DOHH2 (cell line): ENCODE results near the gene LATS1.

Experiments
- H3F3A ChIP-seq: fragments of 200-600 bp; sonication (generic), shearing (Covaris generic); 2 replicates; pipeline ENCODE4 v1.6.0; 2016; ENCODE audit warnings: antibody characterized with exemption, mild to moderate bottlenecking; ENCODE audit not compliant: control insufficient read depth, insufficient read depth
- H3K27ac ChIP-seq: fragments of 200-600 bp; sonication (generic); 2 replicates; pipeline ENCODE4 v1.5.1; 2014; ENCODE audit warnings: low read depth, mild to moderate bottlenecking, low read length, moderate library complexity
- H3K27me3 ChIP-seq: fragments of 200-600 bp; sonication (generic); 2 replicates; pipeline ENCODE4 v1.6.1; 2014; ENCODE audit warnings: mild to moderate bottlenecking, low read length, mixed read lengths; ENCODE audit not compliant: control insufficient read depth
- H3K36me3 ChIP-seq: fragments of 200-600 bp; sonication (generic); 2 replicates; pipeline ENCODE4 v1.6.1; 2014; ENCODE audit warnings: mild to moderate bottlenecking, low read length, moderate library complexity, mixed read lengths; ENCODE audit not compliant: control insufficient read depth
- H3K4me1 ChIP-seq: fragments of 200-600 bp; sonication (generic); 2 replicates; pipeline ENCODE4 v1.6.1; 2014; ENCODE audit warnings: mild to moderate bottlenecking, low read length, mixed read lengths; ENCODE audit not compliant: control insufficient read depth
- H3K4me2 ChIP-seq: fragments of 200-600 bp; sonication (generic); 2 replicates; pipeline ENCODE4 v1.6.0; 2014; ENCODE audit warnings: mild to moderate bottlenecking, low read length, moderate library complexity
- H3K4me3 ChIP-seq: fragments of 200-600 bp; sonication (generic); 2 replicates; pipeline ENCODE4 v1.5.1; 2014; ENCODE audit warnings: mild to moderate bottlenecking, low read length, mixed read lengths
- H3K79me2 ChIP-seq: fragments of 200-600 bp; sonication (generic); 2 replicates; pipeline ENCODE4 v1.6.1; 2014; ENCODE audit warnings: mild to moderate bottlenecking, low read length, mixed read lengths; ENCODE audit not compliant: control insufficient read depth
- H3K9me2 ChIP-seq: fragments of 200-600 bp; sonication (generic); replicated peaks from 2 replicates; pipeline ENCODE4 v1.6.1; 2014; ENCODE audit warnings: mild to moderate bottlenecking, low read length, mixed read lengths; ENCODE audit not compliant: control insufficient read depth
- H3K9me3 ChIP-seq: fragments of 200-600 bp; sonication (generic); 2 replicates; pipeline ENCODE4 v1.6.1; 2014; ENCODE audit warnings: antibody characterized with exemption, low read length, mixed read lengths; ENCODE audit not compliant: control insufficient read depth, insufficient read depth
- H4K20me1 ChIP-seq: fragments of 200-600 bp; sonication (generic); 2 replicates; pipeline ENCODE4 v1.6.0; 2014; ENCODE audit warnings: low read depth, mild to moderate bottlenecking, antibody characterized with exemption, low read length, moderate library complexity; ENCODE audit not compliant: control insufficient read depth, insufficient read depth
- EZH2phosphoT487 ChIP-seq: fragments of 200-600 bp; sonication (generic); IDR thresholded peaks from 2 replicates; pipeline ENCODE4 v1.6.1; 2017; ENCODE audit warnings: borderline replicate concordance, mild to moderate bottlenecking, antibody characterized with exemption, low read length, moderate library complexity, mixed read lengths
- TF ChIP-seq, protein P1 (sequence below): fragments of 200-600 bp; sonication (generic); IDR thresholded peaks from one replicate; pipeline ENCODE4 v1.5.1; 2014; ENCODE audit warnings: antibody characterized with exemption, mild to moderate bottlenecking, low read depth, low read length; ENCODE audit not compliant: poor library complexity, severe bottlenecking

The LATS1 gene

DNA sequence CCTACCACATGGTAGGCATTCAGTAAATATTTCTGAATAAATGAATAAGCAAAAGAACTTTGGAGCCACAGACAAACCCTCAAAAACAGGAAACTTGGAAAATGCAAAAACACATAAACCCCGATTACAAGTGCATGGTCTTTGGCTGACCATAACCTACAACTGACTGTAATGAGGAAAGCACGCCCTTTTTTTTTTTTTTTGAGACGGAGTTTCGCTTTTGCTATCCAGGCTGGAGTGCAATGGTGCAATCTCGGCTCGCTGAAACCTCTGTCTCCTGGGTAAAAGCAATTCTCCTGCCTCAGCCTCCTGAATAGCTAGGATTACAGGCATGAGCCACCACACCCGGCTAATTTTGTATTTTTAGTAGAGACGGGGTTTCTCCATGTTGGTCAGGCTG lies 11.9 kb upstream of the LATS1 start:
- H4K20me1 ChIP-seq, result no peaks in the 10 kb centered on the region
- peaks cover 80% of the 10 kb centered on the region for H3K36me3 ChIP-seq
- H3K4me3 ChIP-seq, result no peak overlapping the region
- H3K27ac ChIP-seq, result no peak overlapping the region
- no peaks in the 10 kb centered on the region for H3K9me3 ChIP-seq
- H3K9me2 ChIP-seq, result no peaks in the 10 kb centered on the region
- no peak overlapping the region for H3K4me2 ChIP-seq
- H3F3A ChIP-seq, result peaks cover 12% of the 10 kb centered on the region; the same call in 1 of the 2 replicates
- H3K27me3 ChIP-seq, result no peaks in the 10 kb centered on the region
- TF ChIP-seq, protein P1, sequence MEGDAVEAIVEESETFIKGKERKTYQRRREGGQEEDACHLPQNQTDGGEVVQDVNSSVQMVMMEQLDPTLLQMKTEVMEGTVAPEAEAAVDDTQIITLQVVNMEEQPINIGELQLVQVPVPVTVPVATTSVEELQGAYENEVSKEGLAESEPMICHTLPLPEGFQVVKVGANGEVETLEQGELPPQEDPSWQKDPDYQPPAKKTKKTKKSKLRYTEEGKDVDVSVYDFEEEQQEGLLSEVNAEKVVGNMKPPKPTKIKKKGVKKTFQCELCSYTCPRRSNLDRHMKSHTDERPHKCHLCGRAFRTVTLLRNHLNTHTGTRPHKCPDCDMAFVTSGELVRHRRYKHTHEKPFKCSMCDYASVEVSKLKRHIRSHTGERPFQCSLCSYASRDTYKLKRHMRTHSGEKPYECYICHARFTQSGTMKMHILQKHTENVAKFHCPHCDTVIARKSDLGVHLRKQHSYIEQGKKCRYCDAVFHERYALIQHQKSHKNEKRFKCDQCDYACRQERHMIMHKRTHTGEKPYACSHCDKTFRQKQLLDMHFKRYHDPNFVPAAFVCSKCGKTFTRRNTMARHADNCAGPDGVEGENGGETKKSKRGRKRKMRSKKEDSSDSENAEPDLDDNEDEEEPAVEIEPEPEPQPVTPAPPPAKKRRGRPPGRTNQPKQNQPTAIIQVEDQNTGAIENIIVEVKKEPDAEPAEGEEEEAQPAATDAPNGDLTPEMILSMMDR, result no peak
- no peaks in the 10 kb centered on the region for H3K79me2 ChIP-seq
- no peaks in the 10 kb centered on the region for H3K4me1 ChIP-seq

DNA sequence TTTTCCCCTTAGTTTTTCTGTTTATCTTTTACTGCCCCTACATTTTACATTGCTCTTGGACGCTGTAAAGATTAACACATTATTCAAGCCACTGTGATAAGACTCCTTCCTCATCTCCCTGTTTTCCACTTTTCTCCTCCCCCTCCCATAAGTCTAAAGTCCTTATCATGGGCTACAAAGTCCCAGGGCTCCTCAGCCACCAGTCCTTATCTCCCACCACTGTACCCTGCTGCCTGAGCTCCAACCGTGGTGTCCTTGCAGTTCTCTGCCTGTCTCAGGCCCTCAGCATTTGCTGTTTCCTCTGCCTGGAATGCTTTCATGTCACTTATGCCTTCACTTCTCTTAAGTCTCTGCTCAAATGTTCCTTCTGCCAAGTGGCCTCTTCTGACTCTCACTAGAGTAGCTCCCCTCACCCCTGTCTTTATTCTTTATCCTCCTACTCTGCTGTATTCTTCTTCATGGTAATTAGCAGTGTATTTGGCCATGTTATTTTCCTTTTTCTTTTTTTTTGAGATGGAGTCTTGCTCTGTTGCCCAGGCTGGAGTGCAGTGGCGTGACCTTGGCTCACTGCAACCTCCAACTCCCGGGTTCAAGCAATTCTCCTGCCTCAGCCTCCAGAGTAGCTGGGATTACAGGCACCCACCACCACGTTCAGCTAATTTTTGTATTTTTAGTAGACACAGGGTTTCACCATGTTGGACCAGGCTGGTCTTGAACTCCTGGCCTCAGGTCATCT lies 10.8 kb upstream of the LATS1 start:
- no peaks in the 10 kb centered on the region for H4K20me1 ChIP-seq
- H3K9me2 ChIP-seq, result no peaks in the 10 kb centered on the region
- H3K4me1 ChIP-seq, result no peaks in the 10 kb centered on the region
- no peak overlapping the region for H3K27ac ChIP-seq
- H3K9me3 ChIP-seq, result no peaks in the 10 kb centered on the region
- H3K36me3 ChIP-seq, result peaks cover 75% of the 10 kb centered on the region
- H3K4me2 ChIP-seq, result no peak overlapping the region
- TF ChIP-seq, protein P1, result no peak
- no peak for TF ChIP-seq EZH2phosphoT487
- H3K79me2 ChIP-seq, result no peaks in the 10 kb centered on the region
- peaks cover 12% of the 10 kb centered on the region; the same call in 1 of the 2 replicates for H3F3A ChIP-seq
- no peak overlapping the region for H3K4me3 ChIP-seq
- H3K27me3 ChIP-seq, result no peaks in the 10 kb centered on the region

DNA sequence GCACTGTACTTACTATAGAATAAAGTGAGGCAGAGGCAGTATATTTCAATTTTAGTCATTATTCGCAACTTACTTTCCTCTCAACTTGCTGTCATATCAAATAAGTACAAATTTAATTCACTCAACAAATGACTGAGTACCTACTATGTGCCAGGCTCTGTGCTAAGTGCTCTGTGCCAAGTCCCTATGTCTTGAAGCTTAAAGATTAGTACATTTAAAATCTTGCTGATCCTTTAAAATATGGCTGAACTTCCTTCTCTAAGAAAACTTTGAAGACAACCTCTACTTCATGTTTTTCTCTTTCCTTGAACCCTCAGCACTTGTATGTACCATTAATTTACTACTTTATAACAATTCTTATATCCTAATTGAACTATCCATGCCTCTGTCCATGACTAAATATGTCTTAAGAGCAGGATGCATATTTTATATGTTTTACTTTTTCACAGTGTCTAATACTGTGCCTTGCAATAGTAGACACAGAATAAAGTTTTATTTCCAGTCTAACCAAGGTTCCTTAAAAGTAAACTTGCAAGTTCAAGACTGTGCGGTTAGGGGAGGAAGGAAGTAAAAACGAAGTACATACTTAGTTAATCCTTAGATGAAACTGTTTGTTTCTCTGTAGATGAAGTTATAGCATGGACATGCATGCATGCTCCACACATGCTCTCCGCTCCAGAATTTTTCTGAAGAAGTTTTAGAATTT lies 10.0 kb upstream of the LATS1 start:
- Histone ChIP-seq H3K27me3 (no peaks in the 10 kb centered on the region), H3K27ac (no peak overlapping the region), H3K4me1 (no peaks in the 10 kb centered on the region), H3F3A (peaks cover 12% of the 10 kb centered on the region; the same call in 1 of the 2 replicates), H3K36me3 (peaks cover 74% of the 10 kb centered on the region), H3K9me3 (no peaks in the 10 kb centered on the region), H4K20me1 (no peaks in the 10 kb centered on the region), H3K9me2 (no peaks in the 10 kb centered on the region), H3K4me2 (no peak overlapping the region), H3K4me3 (no peak overlapping the region), H3K79me2 (no peaks in the 10 kb centered on the region)
- TF ChIP-seq EZH2phosphoT487, result no peak
- TF ChIP-seq, protein P1, result no peak
